ENCODE data around the gene KLK6. TPM values are rescaled to one million over a fixed set of nuclear protein-coding genes. Genes with fewer than 3 reads are reported as not detected.

Gene KLK6
- total RNA-seq, 4 donors from 2014 or later = 0.46 to 1.0 TPM; not detected in 2

DNA sequence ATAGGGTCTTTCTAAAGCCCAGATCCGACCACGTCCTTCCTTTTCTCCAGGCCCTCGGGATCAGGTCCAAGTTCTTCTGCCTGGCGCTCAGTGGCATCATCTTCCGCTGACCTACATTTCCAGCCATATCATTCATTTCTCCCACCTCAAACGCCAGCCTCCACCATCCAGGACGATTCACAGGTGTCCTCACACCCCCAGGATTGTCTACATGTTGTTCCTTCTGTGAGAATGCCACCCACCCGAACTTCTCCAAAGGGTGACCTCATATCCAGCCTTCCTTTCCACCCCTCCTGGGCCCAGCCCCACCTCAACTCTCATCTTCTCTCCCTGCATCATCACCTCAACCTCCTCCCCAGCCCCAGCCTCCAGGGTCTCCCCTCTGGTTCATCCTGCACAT, 11.8 kb downstream of the KLK6 start:
- no peak overlapping the region for H3K27ac ChIP-seq
- no peaks in the 10 kb centered on the region for H3K36me3 ChIP-seq
- TF ChIP-seq POLR2A (IDR thresholded peaks at IDR 0.05) = no peak
- TF ChIP-seq, protein P1, sequence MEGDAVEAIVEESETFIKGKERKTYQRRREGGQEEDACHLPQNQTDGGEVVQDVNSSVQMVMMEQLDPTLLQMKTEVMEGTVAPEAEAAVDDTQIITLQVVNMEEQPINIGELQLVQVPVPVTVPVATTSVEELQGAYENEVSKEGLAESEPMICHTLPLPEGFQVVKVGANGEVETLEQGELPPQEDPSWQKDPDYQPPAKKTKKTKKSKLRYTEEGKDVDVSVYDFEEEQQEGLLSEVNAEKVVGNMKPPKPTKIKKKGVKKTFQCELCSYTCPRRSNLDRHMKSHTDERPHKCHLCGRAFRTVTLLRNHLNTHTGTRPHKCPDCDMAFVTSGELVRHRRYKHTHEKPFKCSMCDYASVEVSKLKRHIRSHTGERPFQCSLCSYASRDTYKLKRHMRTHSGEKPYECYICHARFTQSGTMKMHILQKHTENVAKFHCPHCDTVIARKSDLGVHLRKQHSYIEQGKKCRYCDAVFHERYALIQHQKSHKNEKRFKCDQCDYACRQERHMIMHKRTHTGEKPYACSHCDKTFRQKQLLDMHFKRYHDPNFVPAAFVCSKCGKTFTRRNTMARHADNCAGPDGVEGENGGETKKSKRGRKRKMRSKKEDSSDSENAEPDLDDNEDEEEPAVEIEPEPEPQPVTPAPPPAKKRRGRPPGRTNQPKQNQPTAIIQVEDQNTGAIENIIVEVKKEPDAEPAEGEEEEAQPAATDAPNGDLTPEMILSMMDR (IDR thresholded peaks at IDR 0.05) = no peak
- no peaks in the 10 kb centered on the region for H3K4me1 ChIP-seq
- H3K27me3 ChIP-seq = no peaks in the 10 kb centered on the region
- intact Hi-C loops (cut with DNase I; ENCODE audit: low total_unique reads) = no loop called here
- no peaks in the 10 kb centered on the region for H3K9me3 ChIP-seq
- no peak overlapping the region for H3K4me3 ChIP-seq
- no peak for DNase-seq

DNA sequence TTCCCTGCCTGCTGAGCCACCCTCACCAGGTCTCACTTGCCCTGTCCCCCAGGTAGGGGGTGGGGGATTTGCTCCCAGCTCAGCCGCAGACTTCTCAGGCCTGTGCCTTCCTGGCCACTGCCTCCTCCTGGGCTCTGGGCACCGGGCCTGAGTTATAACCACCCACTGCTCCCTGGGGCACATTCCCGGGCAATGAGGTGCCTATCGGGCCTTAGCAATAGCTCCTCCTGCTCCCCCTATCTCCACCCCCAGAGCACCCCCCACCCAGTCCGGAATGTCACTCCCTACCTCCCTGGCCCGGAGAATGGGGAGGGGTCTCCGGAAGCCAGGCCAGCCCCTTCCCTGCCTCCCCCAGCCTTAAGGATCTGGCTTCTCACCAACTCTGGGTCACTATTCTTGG, 16.5 kb downstream of the KLK6 start, which contains the start of gene KLK5:
KLK5 (minus strand) TSS at position 129 of the 400 bp plus-strand sequence. CDS start 381 bp downstream, outside the sequence.
- Histone ChIP-seq H3K27me3 (no peaks in the 10 kb centered on the region), H3K4me3 (no peak within 1 kb of the TSS), H3K36me3 (no peaks in the 10 kb centered on the region), H3K9me3 (no peaks in the 10 kb centered on the region), H3K27ac (no peak within 1 kb of the TSS), H3K4me1 (no peaks in the 10 kb centered on the region)
- no peak for DNase-seq
- intact Hi-C loops (cut with DNase I; ENCODE audit: low total_unique reads) = no loop called here
- TF ChIP-seq, protein P1 (IDR thresholded peaks at IDR 0.05) = no peak
- no peak for TF ChIP-seq POLR2A (IDR thresholded peaks at IDR 0.05)

DNA sequence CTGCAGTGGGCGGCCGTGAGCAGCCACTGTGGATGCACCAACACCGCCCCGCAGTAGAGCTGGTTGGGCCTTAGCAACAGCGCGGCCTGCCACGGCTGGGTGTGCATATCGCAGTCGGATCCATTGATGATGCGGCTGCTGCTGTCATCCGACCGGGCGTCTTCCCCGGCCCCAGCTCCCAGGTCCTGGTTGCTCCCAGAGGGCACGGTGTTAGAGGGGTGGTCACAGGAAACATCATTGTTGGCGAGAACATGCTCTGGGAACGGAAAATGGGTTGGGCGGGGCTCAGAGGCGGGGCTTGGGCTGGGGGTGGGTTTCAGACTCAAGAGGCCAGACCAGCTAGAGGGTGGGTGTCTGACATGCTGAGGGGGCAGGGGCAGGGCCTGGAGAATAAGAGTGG, 19.5 kb downstream of the KLK6 start:
- Histone ChIP-seq H3K4me1 (no peaks in the 10 kb centered on the region), H3K27me3 (no peaks in the 10 kb centered on the region), H3K9me3 (no peaks in the 10 kb centered on the region), H3K27ac (no peak overlapping the region), H3K36me3 (no peaks in the 10 kb centered on the region), H3K4me3 (no peak overlapping the region)
- intact Hi-C loops (cut with DNase I; ENCODE audit: low total_unique reads) = no loop called here
- TF ChIP-seq POLR2A (IDR thresholded peaks at IDR 0.05) = no peak
- TF ChIP-seq, protein P1 (IDR thresholded peaks at IDR 0.05) = no peak
- DNase-seq = no peak

DNA sequence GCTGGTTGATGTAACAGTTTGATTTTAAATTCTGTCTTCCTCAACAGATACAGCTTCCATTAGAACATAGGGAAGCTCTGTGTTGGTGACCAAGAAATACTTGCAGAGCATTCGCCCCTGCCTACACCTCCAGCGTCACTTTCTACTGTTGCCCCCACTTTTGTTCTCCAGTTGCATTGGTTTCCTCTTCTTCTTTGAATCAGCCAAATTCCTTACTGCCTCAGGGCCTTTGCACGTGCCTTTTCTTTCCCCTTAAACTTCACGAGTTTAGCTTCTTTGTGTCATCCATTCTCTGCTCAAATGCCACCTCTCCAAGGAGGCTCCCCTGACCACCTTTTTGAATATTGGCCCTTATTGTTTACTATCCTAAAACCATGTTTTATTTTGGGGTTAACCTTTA, 22.3 kb downstream of the KLK6 start:
- Histone ChIP-seq H3K36me3 (no peaks in the 10 kb centered on the region), H3K27ac (no peak overlapping the region), H3K4me1 (no peaks in the 10 kb centered on the region), H3K27me3 (no peaks in the 10 kb centered on the region), H3K9me3 (no peaks in the 10 kb centered on the region), H3K4me3 (no peak overlapping the region)
- TF ChIP-seq, protein P1 (IDR thresholded peaks at IDR 0.05) = no peak
- TF ChIP-seq POLR2A (IDR thresholded peaks at IDR 0.05) = no peak
- no peak for DNase-seq
- intact Hi-C loops (cut with DNase I; ENCODE audit: low total_unique reads) = no loop called here

DNA sequence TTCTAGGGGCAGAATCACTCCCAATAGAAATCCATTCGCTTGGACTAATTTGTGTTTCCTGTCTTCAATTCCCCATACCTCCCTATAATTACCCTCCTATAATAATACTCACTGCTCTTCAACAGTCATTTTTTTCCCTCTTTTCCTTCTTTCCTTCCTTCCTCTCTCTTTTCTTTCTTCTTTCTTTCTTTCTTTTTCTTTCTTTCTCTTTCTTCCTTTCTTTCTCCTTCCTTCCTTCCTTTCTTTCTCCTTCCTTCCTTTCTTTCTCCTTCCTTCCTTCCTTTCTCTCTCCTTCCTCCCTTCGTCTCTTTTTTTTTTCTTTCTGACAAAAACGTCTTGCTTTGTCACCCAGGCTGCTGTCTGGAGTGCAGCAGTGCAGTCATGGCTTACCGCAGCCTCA, 24.6 kb downstream of the KLK6 start:
- no peaks in the 10 kb centered on the region for H3K36me3 ChIP-seq
- no peaks in the 10 kb centered on the region for H3K9me3 ChIP-seq
- no peak for DNase-seq
- no peaks in the 10 kb centered on the region for H3K4me1 ChIP-seq
- H3K27me3 ChIP-seq = no peaks in the 10 kb centered on the region
- intact Hi-C loops (cut with DNase I; ENCODE audit: low total_unique reads) = no loop called here
- no peak overlapping the region for H3K4me3 ChIP-seq
- TF ChIP-seq, protein P1 (IDR thresholded peaks at IDR 0.05) = no peak
- no peak for TF ChIP-seq POLR2A (IDR thresholded peaks at IDR 0.05)
- no peak overlapping the region for H3K27ac ChIP-seq
